Psoas muscle (tissue), 8 donors: ENCODE results near the gene PALLD. TPM values are rescaled to one million over a fixed set of nuclear protein-coding genes. Genes with fewer than 3 reads are reported as not detected.

ENCODE experiments used
- ATAC-seq, 4 donors: fragments of 200-7000 bp; cut with Tn5 transposase; one replicate each; pipeline ENCODE4 v1.9.1; 2020; ENCODE audit warnings: moderate library complexity in 3 of 4, mild to moderate bottlenecking in 2 of 4
- DNase-seq, 2 donors: peaks; one replicate each; pipeline ENCODE4 v3.0.0-alpha.2; 2020
- H3K27ac ChIP-seq: fragments of 200-600 bp; one replicate; pipeline ENCODE4 v1.8.0; 2022
- H3K27me3 ChIP-seq, 3 donors: fragments of 200-600 bp in 1 of 3; one replicate each; pipeline versions ENCODE4 v1.6.1 to v1.8.0; 2013 to 2022; ENCODE audit warnings: low read length in 2 of 3, mild to moderate bottlenecking in 2 of 3, moderate library complexity in 1 of 3; ENCODE audit not compliant: insufficient read depth in 3 of 3
- H3K36me3 ChIP-seq, 2 donors: fragments of 200-600 bp in 1 of 2; one replicate each; pipeline versions ENCODE4 v1.6.1 to v1.8.0; 2013 to 2022; ENCODE audit warnings: low read depth in 1 of 2, mild to moderate bottlenecking in 1 of 2, moderate library complexity in 1 of 2; ENCODE audit not compliant: insufficient read depth in 1 of 2
- H3K4me1 ChIP-seq: fragments of 200-600 bp; one replicate; pipeline ENCODE4 v1.8.0; 2022
- H3K4me3 ChIP-seq: fragments of 200-600 bp; one replicate; pipeline ENCODE4 v1.8.0; 2022; ENCODE audit warnings: mild to moderate bottlenecking
- H3K9me3 ChIP-seq: fragments of 200-600 bp; one replicate; pipeline ENCODE4 v1.8.0; 2022
- CTCF ChIP-seq: fragments of 200-600 bp; IDR thresholded peaks from one replicate; pipeline ENCODE4 v1.8.0; 2022; ENCODE audit warnings: antibody characterized with exemption
- WGBS, 3 donors: extraction: QIAGEN DNeasy Blood & Tissue Kit; methylation state at CpG; one replicate each; pipeline versions ENCODE4 v1.1.6 to v1.1.7; 2013; 5-methylcytosine and 5-hydroxymethylcytosine counted together
- intact Hi-C, 2 donors: fragments of 100-400 bp; cut with DNase I; formaldehyde crosslinking; loops; one replicate each; pipeline versions ENCODE4 v1.11.0 to v1.14.2; 2022
- polyA plus RNA-seq, 3 donors: library from polyadenylated mRNA; stranded (reverse); fragments of 200-250 nt; gene quantifications; one replicate each; pipeline ENCODE4 v1.2.3, GENCODE V29; 2013
- total RNA-seq, 4 donors: library from RNA; stranded (reverse); fragmentation: NEBNext Ultra II Directional in 2 of 4; extraction: Animal tissue kit (Norgen Biotek cat#: 25700) in 2 of 4; gene quantifications; one replicate each; pipeline versions ENCODE4 v1.2.1 to v1.2.4, GENCODE V29; 2021 to 2023
- donor health status: healthy with polysubstance abuse.
- donor health status: DM: no; HTN: no; CAD: no; lungs with moderate emphysema.
- donor health status: Bipolar disorder and iron deficiency.
- donor health status: healthy.
- donor health status: DM: yes; HTN: yes; CAD: no.
- donor health status: DM: no; HTN: no; CAD: no.
- donor health status: DM: no; HTN: no; CAD: no.
- donor health status: DM: yes; HTN: yes; CAD: no.

Gene PALLD
- total and polyA plus RNA-seq, 7 donors = 19.2 to 245 (median 168) TPM

GRCh38 chr4:168826620-168827019 lies 329.8 kb downstream of the PALLD start:
- Histone ChIP-seq H3K27ac (no peak overlapping the region), H3K4me1 (peaks cover 10% of the 10 kb centered on the region), H3K9me3 (no peaks in the 10 kb centered on the region), H3K4me3 (no peak overlapping the region), H3K36me3 (no peaks in the 10 kb centered on the region), H3K27me3 (no peaks in the 10 kb centered on the region)
- no peak for DNase-seq
- intact Hi-C loops = no loop called here
- WGBS, 3 donors = 84 to 88% (median 86%) methylated on average over 3 of the region's 3 CpGs
- no peak for ATAC-seq
- TF ChIP-seq CTCF = no peak

GRCh38 chr4:168830777-168831512 lies 334.1 kb downstream of the PALLD start:
- 33 to 56% (median 33%) methylated on average over 6 of the region's 6 CpGs for WGBS, 3 donors
- Histone ChIP-seq H3K4me3 (peak overlapping the region; percentile 73), H3K27ac (peak overlapping the region; percentile 76), H3K4me1 (peaks cover 32% of the 10 kb centered on the region), H3K36me3 (no peaks in the 10 kb centered on the region), H3K9me3 (no peaks in the 10 kb centered on the region), H3K27me3 (no peaks in the 10 kb centered on the region)
- DNase-seq = no peak
- TF ChIP-seq CTCF = no peak
- intact Hi-C loops = no loop called here
- peak in 2 of 4 donors; percentile 27 to 28 for ATAC-seq

GRCh38 chr4:168831585-168831918 lies 334.7 kb downstream of the PALLD start:
- Histone ChIP-seq H3K36me3 (no peaks in the 10 kb centered on the region), H3K9me3 (no peaks in the 10 kb centered on the region), H3K27me3 (no peaks in the 10 kb centered on the region), H3K4me1 (peaks cover 32% of the 10 kb centered on the region), H3K4me3 (peak overlapping the region; percentile 73), H3K27ac (peak overlapping the region; percentile 76)
- WGBS, 3 donors = 3 to 10% (median 4%) methylated on average over 13 to 14 of the region's 14 CpGs
- DNase-seq (no peak), ATAC-seq (peak in 1 of 4 donors; percentile 37)
- no peak for TF ChIP-seq CTCF
- intact Hi-C loops = no loop called here

GRCh38 chr4:168831919-168832762 lies 335.3 kb downstream of the PALLD start:
- no peak for TF ChIP-seq CTCF
- 2 to 13% (median 3%) methylated on average over 54 to 68 of the region's 68 CpGs for WGBS, 3 donors
- intact Hi-C loops = loop anchor here in 1 of 2 donors (2.0 kb wide), 1 partner anchor 15 kb away; no protein-coding TSS in a partner anchor
- H3K36me3 ChIP-seq = peaks cover 0 to 4% of the 10 kb centered on the region in 2 donors
- H3K9me3 ChIP-seq = no peaks in the 10 kb centered on the region
- peaks cover 32% of the 10 kb centered on the region for H3K4me1 ChIP-seq
- H3K4me3 ChIP-seq = peak overlapping the region; percentile 73
- DNase-seq = peak; percentile 83 to 88
- peak; percentile 92 to 96 (median 94) for ATAC-seq
- no peaks in the 10 kb centered on the region for H3K27me3 ChIP-seq
- peak overlapping the region; percentile 76 for H3K27ac ChIP-seq
